Loucy (cell line): ENCODE data around the gene ZNF362.

Experiments
- H2AFZ ChIP-seq: fragments of 200-600 bp; sonication (generic); 2 replicates; pipeline ENCODE4 v1.6.0; 2016; ENCODE audit warnings: antibody characterized with exemption, mild to moderate bottlenecking, low read length, moderate library complexity
- H3F3A ChIP-seq: fragments of 200-600 bp; 2 replicates; pipeline ENCODE4 v1.6.0; 2016; ENCODE audit warnings: antibody characterized with exemption, low read depth, mild to moderate bottlenecking
- H3K27me3 ChIP-seq: fragments of 200-600 bp; sonication (generic); 2 replicates; pipeline ENCODE4 v1.6.1; 2014; ENCODE audit warnings: low read length, mild to moderate bottlenecking; ENCODE audit not compliant: insufficient read depth, poor library complexity, severe bottlenecking
- H3K36me3 ChIP-seq: fragments of 200-600 bp; sonication (generic); 2 replicates; pipeline ENCODE4 v1.6.1; 2016; ENCODE audit warnings: low read length; ENCODE audit not compliant: insufficient read depth
- H3K4me1 ChIP-seq: fragments of 200-600 bp; sonication (generic); 2 replicates; pipeline ENCODE4 v1.5.1; 2014; ENCODE audit warnings: low read length, mild to moderate bottlenecking; ENCODE audit not compliant: insufficient read depth, poor library complexity, severe bottlenecking
- H3K4me2 ChIP-seq: fragments of 200-600 bp; sonication (generic); 2 replicates; pipeline ENCODE4 v1.6.0; 2014; ENCODE audit warnings: antibody characterized with exemption, low read length, low read depth, mild to moderate bottlenecking; ENCODE audit not compliant: poor library complexity, severe bottlenecking
- H3K4me3 ChIP-seq: fragments of 200-600 bp; sonication (generic); 2 replicates; pipeline ENCODE4 v1.5.1; 2014; ENCODE audit warnings: low read length, mild to moderate bottlenecking, mixed read lengths; ENCODE audit not compliant: poor library complexity, severe bottlenecking
- H3K79me2 ChIP-seq: fragments of 200-600 bp; sonication (generic); 2 replicates; pipeline ENCODE4 v1.6.1; 2014; ENCODE audit warnings: low read length; ENCODE audit not compliant: insufficient read depth
- H3K9ac ChIP-seq: fragments of 200-600 bp; sonication (generic); 2 replicates; pipeline ENCODE4 v1.6.0; 2014; ENCODE audit warnings: mild to moderate bottlenecking, low read depth, low read length, moderate library complexity; ENCODE audit not compliant: poor library complexity, severe bottlenecking
- H3K9me2 ChIP-seq: fragments of 200-600 bp; sonication (generic); replicated peaks from 2 replicates; pipeline ENCODE4 v1.6.1; 2016; ENCODE audit warnings: low read depth, low read length, mixed read lengths
- H3K9me3 ChIP-seq: fragments of 200-600 bp; sonication (generic); 2 replicates; pipeline ENCODE4 v1.6.1; 2014; ENCODE audit warnings: mild to moderate bottlenecking, antibody characterized with exemption, low read length, low read depth; ENCODE audit not compliant: insufficient read depth
- H4K20me1 ChIP-seq: fragments of 200-600 bp; sonication (generic); 2 replicates; pipeline ENCODE4 v1.6.0; 2014; ENCODE audit warnings: antibody characterized with exemption, low read length, mild to moderate bottlenecking; ENCODE audit not compliant: insufficient read depth, poor library complexity, severe bottlenecking
- EZH2phosphoT487 ChIP-seq: fragments of 200-600 bp; IDR thresholded peaks from 2 replicates; pipeline ENCODE4 v1.6.1; 2018; ENCODE audit warnings: antibody characterized with exemption, mild to moderate bottlenecking, moderate library complexity, borderline replicate concordance
- TF ChIP-seq, protein P1 (sequence below): fragments of 200-600 bp; sonication (generic); conservative IDR thresholded peaks from 2 replicates; pipeline ENCODE4 v1.5.1; 2014; ENCODE audit warnings: mild to moderate bottlenecking, antibody characterized with exemption, low read length

Gene ZNF362

DNA sequence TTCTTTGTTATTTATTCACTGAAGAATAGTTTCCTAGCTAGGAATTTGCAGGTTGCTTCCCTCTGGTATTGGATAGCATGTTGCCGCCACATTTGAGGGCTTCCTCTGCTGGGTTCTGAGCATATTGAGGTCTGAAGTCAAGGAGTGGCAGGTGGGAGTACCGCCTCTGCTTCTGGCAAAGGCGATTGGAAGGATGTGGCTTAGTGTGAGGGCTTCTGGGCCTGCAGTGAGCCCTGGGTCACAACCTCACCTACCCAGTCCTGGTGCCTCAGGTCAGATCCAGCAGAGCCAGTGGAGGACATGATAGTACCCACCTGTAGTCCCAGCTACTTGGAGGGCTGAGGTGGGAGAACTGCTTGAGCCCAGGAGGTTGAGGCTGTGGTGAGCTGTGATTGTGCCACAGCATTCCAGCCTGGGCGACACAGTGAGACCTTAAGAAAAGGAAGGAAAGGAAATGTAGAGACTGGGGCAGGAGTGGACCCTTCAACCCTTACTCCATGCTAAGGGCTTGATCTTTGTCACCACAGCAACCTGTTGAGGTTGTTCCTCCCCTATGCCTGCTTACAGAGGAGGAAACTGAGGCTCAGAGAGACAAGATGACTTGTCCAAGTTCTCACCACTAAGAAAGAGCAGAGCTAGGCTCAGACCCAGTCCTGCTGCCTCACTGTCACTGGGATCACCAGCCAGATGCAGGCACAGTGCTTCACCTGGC is 41.8 kb downstream of the ZNF362 start:
- Histone ChIP-seq H3K9me3 (no peaks in the 10 kb centered on the region), H3K79me2 (no peaks in the 10 kb centered on the region), H3K27me3 (no peaks in the 10 kb centered on the region), H3K4me3 (no peak overlapping the region), H3K4me2 (no peak overlapping the region), H3K4me1 (peaks cover 13% of the 10 kb centered on the region), H3K9ac (no peak overlapping the region), H3F3A (no peaks in the 10 kb centered on the region; the same call in 1 of the 2 replicates), H2AFZ (no peak overlapping the region), H4K20me1 (no peaks in the 10 kb centered on the region), H3K36me3 (peaks cover 59% of the 10 kb centered on the region; the same call in 1 of the 2 replicates), H3K9me2 (no peaks in the 10 kb centered on the region)
- no peak for TF ChIP-seq EZH2phosphoT487
- TF ChIP-seq, protein P1, sequence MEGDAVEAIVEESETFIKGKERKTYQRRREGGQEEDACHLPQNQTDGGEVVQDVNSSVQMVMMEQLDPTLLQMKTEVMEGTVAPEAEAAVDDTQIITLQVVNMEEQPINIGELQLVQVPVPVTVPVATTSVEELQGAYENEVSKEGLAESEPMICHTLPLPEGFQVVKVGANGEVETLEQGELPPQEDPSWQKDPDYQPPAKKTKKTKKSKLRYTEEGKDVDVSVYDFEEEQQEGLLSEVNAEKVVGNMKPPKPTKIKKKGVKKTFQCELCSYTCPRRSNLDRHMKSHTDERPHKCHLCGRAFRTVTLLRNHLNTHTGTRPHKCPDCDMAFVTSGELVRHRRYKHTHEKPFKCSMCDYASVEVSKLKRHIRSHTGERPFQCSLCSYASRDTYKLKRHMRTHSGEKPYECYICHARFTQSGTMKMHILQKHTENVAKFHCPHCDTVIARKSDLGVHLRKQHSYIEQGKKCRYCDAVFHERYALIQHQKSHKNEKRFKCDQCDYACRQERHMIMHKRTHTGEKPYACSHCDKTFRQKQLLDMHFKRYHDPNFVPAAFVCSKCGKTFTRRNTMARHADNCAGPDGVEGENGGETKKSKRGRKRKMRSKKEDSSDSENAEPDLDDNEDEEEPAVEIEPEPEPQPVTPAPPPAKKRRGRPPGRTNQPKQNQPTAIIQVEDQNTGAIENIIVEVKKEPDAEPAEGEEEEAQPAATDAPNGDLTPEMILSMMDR, result no peak

DNA sequence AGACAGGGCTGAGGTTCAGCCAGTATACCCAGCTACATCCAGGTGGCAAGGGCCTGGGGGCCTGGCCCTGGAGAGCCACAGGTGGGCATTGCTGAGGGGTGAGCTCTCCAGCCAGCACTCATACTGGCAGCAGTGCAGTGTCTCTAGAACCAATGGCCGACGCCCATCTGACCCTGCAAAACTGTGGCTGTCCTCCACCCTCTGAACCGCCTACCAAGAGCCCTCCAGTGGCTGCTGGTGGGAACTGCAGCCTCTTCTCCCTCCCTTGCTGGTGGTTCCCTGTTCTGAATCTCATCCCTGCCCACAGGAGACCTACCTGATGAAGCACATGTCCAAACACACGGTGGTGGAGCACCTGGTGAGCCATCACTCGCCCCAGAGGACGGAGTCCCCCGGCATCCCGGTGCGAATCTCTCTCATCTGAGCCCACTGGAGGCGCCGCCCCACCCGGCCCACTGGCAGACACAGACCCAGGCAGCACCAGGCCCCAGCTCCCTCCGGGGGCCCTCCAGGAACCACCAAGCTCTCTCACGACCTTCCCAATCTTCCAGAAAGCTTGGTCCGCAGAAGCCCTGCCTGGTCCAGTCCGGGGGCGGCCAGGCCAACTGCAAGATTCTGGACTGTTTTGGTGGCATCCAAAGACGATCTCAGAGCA is 42.5 kb downstream of the ZNF362 start:
- Histone ChIP-seq H3K9me3 (no peaks in the 10 kb centered on the region), H3F3A (no peaks in the 10 kb centered on the region; the same call in 1 of the 2 replicates), H4K20me1 (no peaks in the 10 kb centered on the region), H3K9ac (no peak overlapping the region), H3K79me2 (no peaks in the 10 kb centered on the region), H3K4me3 (no peak overlapping the region), H3K27me3 (no peaks in the 10 kb centered on the region), H2AFZ (no peak overlapping the region), H3K9me2 (no peaks in the 10 kb centered on the region), H3K4me1 (peaks cover 15% of the 10 kb centered on the region), H3K36me3 (peaks cover 54% of the 10 kb centered on the region; the same call in 1 of the 2 replicates), H3K4me2 (no peak overlapping the region)
- TF ChIP-seq, protein P1, result peak; percentile 87
- TF ChIP-seq EZH2phosphoT487, result no peak

DNA sequence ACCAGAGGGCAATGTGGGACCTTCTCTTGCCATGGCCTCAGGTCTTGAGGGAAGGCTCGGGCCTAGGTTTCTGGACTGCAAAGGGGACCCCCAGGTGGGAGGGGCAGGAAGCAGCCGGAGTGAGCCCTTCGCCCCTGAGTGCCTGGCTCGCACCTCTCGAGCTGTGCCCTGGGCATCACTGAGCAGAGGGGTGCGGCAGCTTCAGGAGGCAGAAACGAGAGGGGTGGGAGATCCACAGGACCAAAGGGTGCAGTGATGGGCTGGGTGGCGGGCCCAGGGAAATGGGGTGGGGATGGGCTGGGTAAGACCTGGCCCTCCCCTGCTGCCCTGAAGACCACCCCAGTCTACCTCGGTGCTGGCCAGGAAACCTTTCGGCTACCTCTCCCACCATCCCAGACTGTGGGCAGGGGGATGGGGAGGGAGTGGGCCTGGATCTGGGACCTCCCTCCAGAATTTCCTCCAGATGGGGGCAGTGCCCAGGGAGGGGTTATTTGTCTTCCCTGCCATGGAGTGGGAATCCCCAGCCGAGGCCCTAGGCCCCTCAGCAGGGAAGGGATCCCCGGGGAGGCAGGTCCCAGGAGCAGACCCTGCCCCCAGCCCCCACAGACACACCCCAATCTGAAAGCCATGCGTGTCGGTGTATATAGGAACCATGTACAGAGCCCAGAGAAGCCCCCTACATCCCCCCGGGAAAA is 43.3 kb downstream of the ZNF362 start:
- H3K9me3 ChIP-seq, result no peaks in the 10 kb centered on the region
- H3K36me3 ChIP-seq, result peaks cover 45% of the 10 kb centered on the region; the same call in 1 of the 2 replicates
- no peak overlapping the region for H3K4me2 ChIP-seq
- peaks cover 15% of the 10 kb centered on the region for H3K4me1 ChIP-seq
- no peak overlapping the region for H3K9ac ChIP-seq
- H2AFZ ChIP-seq, result no peak overlapping the region
- no peak for TF ChIP-seq EZH2phosphoT487
- TF ChIP-seq, protein P1, result no peak
- H3K4me3 ChIP-seq, result no peak overlapping the region
- H3K9me2 ChIP-seq, result no peaks in the 10 kb centered on the region
- no peaks in the 10 kb centered on the region for H3K27me3 ChIP-seq
- H3K79me2 ChIP-seq, result no peaks in the 10 kb centered on the region
- no peaks in the 10 kb centered on the region; the same call in 1 of the 2 replicates for H3F3A ChIP-seq
- H4K20me1 ChIP-seq, result no peaks in the 10 kb centered on the region
